GM19467 (cell line): Measurements from ENCODE around the gene ZC3H7A.

Source experiments
- ATAC-seq: cut with Tn5 transposase; IDR thresholded peaks from one replicate; pipeline ENCODE4 v1.9.1; 2021; ENCODE audit warnings: mild to moderate bottlenecking, moderate library complexity; ENCODE audit not compliant: unreplicated experiment

The ZC3H7A gene

DNA sequence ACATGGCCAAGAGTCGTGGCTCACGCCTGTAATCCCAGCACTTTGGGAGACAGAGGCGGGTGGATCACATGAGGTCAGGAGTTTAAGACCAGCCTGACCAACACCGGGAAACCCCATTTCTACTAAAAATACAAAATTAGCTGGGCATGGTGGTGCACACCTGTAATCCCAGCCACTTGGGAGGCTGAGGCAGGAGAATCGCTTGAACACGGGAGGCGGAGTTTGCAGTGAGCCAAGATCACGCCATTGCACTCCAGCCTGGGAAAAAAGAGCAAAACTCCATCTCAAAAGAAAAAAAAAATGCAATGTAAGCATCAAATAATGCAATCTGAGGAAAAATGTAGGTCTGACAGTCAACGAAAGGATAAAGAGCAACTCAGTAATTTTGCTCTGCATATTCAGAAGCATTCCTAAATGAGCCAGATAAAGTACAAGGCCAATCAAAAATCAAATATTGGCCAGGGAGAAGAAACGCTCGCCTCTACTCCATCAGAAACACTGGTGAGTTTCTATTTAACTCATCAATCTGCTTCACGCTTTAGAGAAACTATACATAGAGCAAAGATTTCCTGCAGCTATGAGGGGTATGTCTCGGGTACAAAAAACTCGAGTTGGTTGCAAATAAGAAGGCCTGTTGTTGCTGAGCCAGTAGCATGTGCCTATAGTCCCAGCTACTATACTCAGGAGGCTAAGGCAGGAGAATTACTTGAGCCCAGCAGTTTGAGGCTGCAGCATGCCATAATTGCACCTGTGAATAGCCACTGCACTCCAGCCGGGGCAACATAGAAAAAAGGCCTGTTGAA lies 58.1 kb downstream of the ZC3H7A start:
- ATAC-seq = no peak

DNA sequence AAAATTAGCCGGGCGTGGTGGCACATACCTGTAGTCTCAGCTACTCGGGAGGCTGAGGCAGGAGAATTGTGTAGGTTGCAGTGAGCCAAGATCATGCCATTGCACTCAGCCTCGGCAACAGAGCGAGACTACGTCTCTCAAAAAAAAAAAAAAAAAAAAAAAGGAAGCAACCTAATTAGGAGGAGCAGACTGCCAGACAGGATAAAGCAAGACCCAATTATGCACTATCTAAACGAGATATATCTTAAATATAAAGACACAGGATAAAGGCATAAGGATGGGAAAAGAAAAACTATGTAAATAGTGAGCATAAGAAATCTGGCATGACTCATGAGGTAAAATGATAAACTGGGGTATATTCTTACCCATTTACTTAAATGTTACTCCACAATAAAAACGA lies 59.3 kb downstream of the ZC3H7A start:
- no peak for ATAC-seq

DNA sequence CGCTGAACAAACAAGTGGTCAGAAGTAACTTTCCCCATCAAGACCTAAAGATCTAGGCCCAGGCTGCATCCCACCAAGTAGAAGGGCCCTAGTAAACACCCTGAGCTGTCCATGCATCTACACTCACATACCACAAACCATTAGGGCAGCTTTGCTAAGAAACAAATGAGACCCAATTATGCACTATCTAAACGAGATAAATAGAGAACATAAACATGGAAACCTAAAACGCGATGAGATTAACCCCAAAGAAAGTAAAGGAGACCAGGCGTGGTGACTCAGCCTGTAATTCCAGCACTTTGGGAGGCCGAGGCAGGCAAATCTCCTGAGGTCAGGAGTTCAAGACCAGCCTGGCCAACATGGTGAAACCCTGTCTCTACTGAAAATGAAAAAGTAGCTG lies 60.2 kb downstream of the ZC3H7A start:
- no peak for ATAC-seq

DNA sequence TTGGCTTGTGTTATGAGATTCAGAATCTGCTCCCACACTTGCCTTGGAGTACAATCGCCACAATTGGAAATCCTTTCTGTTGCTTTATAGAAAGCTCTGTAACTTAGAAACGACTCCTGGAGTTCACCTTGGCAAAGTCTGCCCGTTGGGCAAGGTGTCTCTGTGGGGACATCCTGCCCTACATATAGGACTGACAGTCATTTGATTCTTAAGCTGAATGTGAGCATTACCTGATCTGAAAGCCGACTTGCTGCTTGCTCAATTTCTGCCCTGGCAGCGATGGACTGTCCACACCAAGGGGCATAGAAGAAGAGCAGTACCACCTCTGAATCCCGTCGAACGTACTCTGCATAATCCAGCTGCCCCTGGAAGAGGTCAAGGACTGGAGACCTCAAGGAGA lies 61.3 kb downstream of the ZC3H7A start:
- no peak for ATAC-seq

DNA sequence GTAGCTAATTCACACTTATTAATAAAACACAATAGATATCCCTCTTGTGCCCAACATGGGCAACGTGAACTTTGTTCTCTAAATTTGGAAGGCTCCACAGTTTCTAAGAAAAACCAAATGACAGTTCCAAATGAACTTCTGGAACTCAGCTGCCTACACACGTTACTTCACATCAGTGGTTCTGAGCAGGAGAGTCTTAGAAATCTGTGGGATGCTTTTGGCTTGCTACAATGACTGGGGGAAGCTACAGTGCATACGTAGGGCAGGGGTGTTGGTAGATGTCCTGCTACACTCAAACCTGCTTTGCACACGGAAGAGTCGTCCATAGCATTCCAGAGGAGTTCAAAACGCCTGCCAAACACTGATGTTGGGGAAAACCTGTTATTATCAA lies 62.4 kb downstream of the ZC3H7A start:
- ATAC-seq = no peak

DNA sequence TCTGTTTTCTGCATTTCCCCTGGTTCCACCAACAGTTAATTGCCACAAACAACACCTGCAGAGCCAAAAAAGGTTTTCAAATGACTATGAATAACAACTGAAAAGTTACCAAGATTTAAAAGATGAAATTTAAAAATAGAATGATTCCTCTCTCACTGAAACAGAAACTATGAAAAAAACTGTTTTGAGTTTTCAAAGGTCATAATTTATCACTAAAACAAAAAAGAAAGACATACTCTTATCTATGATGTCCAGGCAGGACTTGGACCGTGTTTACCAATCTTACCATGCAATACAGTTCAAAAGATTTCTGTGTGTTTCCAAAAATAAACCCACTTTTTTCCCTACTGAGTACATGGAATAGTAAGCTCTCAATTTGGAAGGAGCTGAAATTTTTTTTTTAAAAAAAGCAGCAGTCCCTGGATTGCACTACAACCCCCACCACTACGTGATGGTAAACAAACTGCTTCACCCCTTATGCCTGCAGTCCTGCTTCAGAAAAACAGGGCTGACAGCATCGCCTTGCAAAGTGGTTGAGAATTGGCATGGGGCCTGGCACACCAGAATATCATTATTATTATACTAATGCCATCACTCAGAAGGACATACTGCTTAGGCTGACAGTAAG lies 62.9 kb downstream of the ZC3H7A start:
- no peak for ATAC-seq

DNA sequence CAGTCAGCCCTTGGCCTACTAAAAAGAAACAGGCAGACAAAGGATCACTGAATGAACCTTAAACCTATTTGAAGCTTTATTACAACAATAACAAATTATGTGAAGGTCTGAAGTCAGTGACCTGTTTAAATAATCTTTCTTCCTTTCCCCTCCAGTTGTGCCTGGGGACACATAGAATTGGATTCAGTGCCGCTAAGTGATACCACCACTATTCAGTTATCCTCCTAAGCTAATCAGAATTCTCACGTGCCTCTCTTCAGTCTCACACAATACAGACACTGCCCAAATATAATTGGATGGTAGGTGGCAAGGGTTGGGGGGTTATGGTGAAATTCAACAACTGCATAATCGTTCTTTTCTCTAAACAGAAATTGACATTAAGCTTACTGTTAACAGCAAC lies 65.8 kb downstream of the ZC3H7A start:
- ATAC-seq = no peak

DNA sequence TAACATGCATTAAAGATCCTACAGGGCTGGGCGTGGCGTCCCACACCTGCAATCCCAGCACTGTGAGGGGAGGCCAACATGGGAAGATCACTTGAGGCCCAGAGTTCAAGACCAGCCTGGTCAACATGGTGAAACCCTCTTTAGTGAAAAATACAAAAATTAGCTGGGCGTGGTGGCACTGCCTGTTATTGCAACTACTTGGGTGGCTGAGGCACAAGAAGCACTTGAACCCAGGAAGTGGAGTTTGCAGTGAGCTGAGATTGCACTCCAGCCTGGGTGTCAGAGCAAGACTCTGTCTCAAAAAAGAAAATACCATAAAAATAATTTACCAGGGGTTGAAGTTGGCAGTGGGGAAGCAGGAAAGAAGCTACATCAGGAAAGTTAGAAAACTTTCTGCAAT lies 67.3 kb downstream of the ZC3H7A start:
- ATAC-seq = no peak

DNA sequence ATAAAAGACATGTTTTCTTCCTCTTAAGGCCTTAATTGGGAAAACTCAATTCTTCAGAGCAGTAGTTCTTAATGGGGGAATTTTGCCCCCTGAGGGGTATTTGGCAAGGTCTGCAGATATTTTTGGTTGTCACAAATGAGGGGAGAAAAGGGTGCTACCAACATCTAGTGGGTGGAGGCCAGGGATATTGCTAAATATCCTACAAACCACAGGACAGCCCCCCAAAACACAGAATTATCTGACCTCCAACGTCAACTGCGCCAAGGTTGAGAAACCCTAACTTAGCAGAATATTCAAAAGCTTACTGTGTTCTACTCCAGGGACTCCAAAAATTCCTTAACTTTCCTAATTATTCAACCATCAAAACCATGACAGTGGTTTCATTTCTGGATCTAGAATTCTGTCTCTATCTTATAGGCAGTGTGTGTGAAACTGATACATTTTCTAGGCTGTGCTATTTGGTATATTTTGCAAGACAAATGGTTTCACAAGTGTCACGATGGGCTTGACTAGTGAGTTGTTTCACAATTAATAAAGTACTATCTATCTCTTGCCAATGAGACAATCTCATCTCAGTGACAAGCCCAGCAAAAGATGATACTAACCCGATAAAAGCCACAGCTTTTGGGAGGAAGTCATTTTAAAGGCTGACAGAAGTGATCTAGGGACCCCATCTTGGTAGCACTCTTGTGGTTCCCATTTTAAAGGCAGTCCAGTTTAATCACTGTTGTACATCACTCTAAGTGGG lies 69.1 kb downstream of the ZC3H7A start:
- ATAC-seq = no peak

DNA sequence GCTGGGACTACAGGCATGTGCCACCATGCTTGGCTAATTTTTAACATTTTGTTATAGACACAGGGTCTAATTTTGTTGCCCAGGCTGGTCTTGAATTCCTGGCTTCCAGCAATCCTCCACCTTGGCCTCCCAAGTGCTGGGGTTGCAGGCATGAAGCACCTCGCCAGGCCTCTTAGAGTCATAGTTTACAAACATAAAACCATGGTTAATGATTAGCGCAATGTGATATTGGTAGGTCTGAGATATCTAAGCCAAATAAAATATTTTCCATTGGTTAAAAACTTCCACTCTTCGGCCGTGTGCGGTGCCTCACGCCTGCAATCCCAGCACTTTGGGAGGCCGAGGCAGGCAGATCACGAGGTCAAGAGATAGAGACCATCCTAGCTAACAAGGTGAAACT lies 71.0 kb downstream of the ZC3H7A start:
- ATAC-seq = no peak

DNA sequence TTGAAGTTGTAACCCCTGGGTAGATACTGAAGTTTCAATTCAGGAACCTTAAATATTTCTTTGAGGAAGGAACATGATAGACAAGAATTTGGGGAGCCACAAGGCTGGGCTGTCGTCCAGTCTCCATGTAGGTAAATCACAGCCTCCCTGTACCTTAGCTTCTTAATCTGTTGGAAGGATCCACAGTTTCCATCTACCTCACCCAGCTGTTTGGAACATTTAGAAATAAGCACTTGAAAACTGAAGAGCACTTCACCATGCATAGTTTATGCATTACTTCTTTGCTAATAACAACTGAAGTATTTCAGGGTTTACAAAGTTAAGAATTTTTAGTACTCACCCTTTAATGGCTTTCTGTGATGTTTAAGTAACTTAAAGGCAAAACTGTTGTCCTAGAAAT lies 71.6 kb downstream of the ZC3H7A start:
- no peak for ATAC-seq

DNA sequence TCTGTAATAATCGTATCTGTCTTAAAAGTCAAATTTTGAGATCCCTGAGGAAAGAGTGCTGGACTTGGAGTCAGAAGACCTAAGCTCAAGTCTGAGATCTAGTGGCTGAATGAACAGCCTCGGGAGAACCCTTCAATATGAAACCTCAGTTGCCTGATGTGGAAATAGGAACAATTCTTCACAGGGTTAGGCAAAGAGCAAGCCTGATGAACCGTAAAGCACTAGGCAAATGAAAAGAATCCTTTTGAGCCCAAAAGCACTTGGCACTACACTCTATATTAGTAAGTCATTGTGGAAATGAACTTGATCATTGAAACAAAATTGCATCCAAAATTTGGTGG lies 74.6 kb downstream of the ZC3H7A start:
- no peak for ATAC-seq

DNA sequence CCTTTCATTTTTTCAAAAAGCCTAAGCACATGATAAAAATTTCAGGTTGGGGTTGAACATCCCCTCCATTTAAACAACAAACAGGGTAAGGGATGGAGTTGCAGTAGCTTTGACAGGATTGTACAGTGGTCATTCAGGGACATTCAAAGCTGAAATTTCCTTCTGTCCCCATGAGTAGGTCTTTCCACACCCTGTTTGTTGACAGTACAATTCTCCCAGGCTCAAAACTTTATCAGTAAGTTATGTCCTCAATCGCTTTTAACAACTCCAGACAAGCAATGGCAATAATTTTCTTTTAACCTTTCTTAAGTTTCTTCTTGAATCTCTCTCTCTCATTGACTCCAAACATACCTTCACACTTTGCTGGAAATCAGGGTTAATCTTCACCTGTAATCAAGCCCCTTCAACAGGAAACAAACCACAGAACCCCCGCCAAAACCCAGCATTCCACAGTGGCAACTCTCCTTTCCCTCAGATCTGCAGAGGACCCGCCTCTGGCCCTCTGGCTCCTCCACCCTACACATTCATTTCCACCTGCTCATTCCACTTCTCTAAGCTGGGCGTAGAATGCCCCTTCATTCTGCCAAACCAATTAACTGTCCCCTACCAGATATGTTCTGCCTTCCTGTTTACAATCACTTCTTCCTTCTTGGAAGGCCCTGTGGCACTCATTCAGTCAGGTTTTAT lies 75.1 kb downstream of the ZC3H7A start:
- no peak for ATAC-seq

DNA sequence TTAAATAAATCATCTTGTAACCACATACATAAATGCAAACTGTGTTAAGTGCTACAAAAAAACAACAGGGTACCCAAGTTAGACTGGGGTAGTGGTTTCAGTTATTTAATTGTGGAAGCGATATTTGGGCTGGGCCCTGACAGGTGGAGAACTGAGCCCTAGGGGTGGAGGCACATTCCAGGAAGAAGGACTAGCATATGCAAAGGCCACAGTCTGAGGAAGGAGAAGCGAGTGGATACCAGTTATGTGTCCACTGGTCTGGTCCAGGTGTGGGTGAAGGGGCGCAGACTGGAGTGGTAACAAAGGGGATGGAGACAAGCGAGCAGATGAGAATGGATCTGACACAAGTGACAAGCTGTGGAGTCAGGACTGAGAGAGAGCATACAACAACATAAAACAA lies 77.3 kb downstream of the ZC3H7A start:
- ATAC-seq = no peak

DNA sequence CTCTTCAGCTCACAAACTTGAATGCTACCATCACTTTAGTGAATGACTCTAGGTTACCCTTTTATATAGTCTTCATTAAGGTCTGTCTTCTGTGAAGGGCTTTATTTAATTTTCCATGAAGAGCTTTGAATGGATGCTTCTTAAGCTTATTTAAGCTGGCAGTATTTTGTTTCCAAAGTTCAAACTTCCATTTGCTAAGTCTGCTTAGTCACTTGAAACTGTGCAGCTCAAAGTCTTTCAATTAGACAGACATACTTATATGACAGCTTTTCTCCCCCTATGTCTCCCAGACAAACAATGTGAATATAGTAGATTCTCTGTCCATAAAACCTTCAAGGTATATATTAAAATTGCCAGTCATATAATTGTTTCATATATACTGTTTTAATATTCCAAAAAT lies 77.9 kb downstream of the ZC3H7A start:
- ATAC-seq = no peak

DNA sequence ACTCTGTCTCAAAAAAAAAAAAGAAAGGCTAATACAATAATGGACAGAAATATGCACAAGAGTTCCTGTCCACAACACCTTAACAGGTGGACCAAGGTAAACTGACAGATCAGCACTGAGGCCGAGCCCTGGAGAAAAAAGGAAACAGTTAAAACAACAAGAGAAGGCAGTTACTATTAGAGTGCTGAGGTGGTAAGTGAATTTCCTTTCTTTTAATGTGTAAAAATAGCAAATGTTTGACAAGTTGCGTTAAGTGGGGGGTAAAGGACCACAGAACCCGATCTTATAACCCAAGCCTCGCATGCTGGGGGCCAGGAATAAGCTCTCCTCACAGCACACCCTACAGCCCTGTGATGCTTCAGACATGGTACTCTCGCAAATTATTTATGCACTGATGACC lies 79.2 kb downstream of the ZC3H7A start:
- ATAC-seq = no peak

DNA sequence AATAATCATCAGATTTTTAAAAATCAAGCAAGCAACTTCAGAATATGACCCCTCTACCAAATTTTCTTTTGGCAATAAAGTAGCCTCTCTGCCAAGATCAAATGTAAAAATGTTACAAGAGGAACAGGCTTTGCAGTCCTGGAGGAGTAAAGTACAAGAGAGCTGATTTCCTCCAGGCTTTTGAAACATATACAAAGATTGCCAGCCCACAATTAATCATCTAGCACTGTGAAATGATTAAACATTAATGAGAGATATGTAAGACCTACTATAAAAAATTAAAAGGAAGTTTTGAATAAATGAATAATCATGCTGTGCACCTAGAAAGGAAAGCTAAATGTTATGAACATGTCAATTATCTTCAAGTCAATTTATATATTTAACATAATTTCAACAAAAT lies 80.7 kb downstream of the ZC3H7A start:
- ATAC-seq = no peak

DNA sequence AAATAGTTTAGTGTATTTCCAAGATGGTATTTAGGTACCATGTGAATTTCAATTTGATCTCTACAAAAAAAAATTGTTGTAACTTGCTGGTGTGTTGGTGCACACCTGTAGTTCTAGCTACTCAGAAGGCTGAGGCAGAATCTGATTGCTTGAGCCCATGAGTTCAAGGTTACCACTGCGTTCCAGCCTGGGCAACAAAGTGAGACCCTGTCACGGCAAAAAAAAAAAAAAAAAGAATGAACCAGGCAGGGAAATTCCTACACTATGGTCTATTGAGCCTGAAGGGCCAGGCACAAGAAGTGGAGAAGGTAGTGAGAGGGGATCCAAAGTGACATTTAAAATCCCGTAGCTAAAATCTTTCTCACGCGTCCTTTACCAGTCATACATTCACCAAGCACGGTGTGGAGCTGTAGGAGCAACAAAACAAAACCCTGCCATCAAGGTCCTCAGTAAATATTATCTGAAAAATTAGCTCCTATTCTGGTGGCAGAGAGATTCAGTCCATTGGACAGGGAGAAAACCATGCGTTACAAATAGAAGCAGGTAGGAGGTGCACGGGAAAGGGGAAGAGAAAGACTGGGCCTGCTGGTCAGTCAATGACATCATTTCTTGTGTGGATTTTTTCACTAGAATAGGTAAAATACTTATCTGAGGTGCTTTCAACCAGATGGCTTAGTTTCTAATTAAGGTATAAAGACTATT lies 81.7 kb downstream of the ZC3H7A start:
- no peak for ATAC-seq

DNA sequence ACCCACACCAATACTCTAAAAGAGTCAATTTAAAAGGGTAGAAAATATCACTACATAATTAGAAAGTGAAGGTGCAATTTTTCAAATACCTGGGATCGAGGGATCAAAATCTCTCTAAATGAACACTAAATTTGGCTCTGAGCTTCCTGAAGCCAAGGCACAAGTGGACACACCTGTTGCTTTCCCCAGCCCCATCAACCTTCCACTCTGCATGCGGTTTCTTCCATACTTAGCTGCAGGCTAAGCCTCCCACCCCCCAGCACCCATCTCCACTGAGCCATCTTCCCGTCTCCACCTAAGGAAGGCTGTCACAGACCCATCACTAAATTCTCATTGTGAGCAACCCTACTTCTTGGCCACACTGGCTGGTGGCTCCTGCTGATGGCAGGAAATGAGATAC lies 84.9 kb downstream of the ZC3H7A start:
- ATAC-seq = no peak

DNA sequence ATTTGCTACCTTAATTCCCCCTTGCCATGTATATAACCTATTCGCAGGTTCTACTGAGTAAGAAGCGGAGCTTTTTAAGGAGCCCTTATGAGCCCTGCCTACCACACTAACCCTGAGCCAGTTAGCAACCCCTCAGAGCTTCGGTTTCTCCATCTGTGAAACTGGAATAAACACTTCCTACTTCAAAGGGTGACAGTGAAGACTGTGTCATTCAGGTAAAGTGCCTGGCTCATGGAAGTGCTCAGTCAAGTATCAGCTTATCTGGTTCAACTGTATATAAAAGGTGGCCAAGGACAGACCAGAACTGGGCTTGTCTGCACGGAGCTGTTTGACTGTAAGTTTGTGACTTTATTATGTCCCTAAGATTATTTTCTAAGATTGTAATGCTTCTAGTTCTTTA lies 85.4 kb downstream of the ZC3H7A start:
- no peak for ATAC-seq

DNA sequence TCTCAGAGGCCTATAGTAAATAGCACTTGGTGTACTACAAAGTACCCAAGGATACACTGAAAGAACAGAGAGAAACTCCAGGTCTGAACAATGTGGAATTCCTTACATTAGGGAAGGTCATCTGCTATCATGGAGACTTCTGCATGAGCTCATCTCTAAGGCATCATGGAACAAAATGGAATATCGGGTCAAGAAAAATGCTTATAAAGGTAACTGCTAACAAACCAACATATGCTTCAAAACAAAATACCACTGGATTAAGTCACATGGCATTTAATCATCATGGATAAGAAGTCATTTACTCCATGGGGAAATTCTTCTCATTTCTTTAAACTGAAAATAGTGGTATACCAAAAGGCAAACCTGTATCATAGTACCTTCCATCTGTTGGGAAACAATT lies 88.6 kb downstream of the ZC3H7A start:
- no peak for ATAC-seq
